ENCODE data around the gene CTNNA1.
"Not testable (repeated sequence)": the region's sequence is repeated elsewhere in the genome, so short reads cannot be mapped to it uniquely, and the experiment has no call there.

CTNNA1 gene

DNA sequence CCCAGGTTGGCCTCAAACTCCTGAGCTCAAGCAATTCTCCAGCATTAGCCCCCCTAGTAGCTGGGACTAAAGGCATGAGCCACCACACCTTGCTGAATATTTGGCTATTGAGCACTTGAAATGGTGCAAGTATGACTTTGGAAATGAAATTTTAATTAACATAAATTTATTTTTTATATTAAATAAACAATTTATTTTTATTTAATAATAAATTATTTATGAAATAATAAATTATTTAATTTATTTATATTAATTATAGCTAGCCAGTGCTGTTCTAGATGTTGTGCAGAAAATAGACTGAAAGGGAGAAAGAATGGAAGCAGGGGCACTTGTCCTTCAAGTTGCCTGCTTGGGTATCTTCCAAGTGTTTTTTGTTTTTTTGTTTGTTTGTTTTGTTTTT, 40.0 kb upstream of the CTNNA1 start:
- intact Hi-C loops (cut with DNase I; ENCODE audit: low total_unique reads): no loop called here
- Histone ChIP-seq H3K4me3 (no peak overlapping the region), H3K27ac (no peak overlapping the region), H3K27me3 (no peaks in the 10 kb centered on the region), H3K4me1 (no peaks in the 10 kb centered on the region), H3K36me3 (no peaks in the 10 kb centered on the region), H3K9me3 (no peaks in the 10 kb centered on the region)
- TF ChIP-seq, protein P1, sequence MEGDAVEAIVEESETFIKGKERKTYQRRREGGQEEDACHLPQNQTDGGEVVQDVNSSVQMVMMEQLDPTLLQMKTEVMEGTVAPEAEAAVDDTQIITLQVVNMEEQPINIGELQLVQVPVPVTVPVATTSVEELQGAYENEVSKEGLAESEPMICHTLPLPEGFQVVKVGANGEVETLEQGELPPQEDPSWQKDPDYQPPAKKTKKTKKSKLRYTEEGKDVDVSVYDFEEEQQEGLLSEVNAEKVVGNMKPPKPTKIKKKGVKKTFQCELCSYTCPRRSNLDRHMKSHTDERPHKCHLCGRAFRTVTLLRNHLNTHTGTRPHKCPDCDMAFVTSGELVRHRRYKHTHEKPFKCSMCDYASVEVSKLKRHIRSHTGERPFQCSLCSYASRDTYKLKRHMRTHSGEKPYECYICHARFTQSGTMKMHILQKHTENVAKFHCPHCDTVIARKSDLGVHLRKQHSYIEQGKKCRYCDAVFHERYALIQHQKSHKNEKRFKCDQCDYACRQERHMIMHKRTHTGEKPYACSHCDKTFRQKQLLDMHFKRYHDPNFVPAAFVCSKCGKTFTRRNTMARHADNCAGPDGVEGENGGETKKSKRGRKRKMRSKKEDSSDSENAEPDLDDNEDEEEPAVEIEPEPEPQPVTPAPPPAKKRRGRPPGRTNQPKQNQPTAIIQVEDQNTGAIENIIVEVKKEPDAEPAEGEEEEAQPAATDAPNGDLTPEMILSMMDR (IDR thresholded peaks at IDR 0.05): no peak
- no peak for DNase-seq

- DNase-seq: no peak
- TF ChIP-seq, protein P1 (IDR thresholded peaks at IDR 0.05): no peak
- Histone ChIP-seq H3K27ac (no peak overlapping the region), H3K4me1 (no peaks in the 10 kb centered on the region), H3K36me3 (no peaks in the 10 kb centered on the region), H3K27me3 (no peaks in the 10 kb centered on the region), H3K9me3 (no peaks in the 10 kb centered on the region), H3K4me3 (no peak overlapping the region)
- intact Hi-C loops (cut with DNase I; ENCODE audit: low total_unique reads): no loop called here
Measured at GRCh38 chr5:138714694-138715093, 38.5 kb upstream of the CTNNA1 start.

GRCh38 chr5:138715931-138716432, 37.2 kb upstream of the CTNNA1 start:
- H3K4me1 ChIP-seq; DNase-seq; H3K27me3 ChIP-seq; H3K9me3 ChIP-seq; H3K27ac ChIP-seq; H3K36me3 ChIP-seq; intact Hi-C loops (cut with DNase I; ENCODE audit: low total_unique reads); H3K4me3 ChIP-seq: not testable (repeated sequence)

GRCh38 chr5:138716456-138716924, 36.7 kb upstream of the CTNNA1 start:
- Histone ChIP-seq H3K9me3 (no peaks in the 10 kb centered on the region), H3K4me1 (no peaks in the 10 kb centered on the region), H3K27ac (no peak overlapping the region), H3K27me3 (no peaks in the 10 kb centered on the region), H3K36me3 (no peaks in the 10 kb centered on the region), H3K4me3 (no peak overlapping the region)
- intact Hi-C loops (cut with DNase I; ENCODE audit: low total_unique reads): no loop called here
- no peak for DNase-seq
- TF ChIP-seq, protein P1 (IDR thresholded peaks at IDR 0.05): no peak

- no peaks in the 10 kb centered on the region for H3K27me3 ChIP-seq
- intact Hi-C loops (cut with DNase I; ENCODE audit: low total_unique reads): no loop called here
Measured at GRCh38 chr5:138717399-138717798, 35.8 kb upstream of the CTNNA1 start.

DNA sequence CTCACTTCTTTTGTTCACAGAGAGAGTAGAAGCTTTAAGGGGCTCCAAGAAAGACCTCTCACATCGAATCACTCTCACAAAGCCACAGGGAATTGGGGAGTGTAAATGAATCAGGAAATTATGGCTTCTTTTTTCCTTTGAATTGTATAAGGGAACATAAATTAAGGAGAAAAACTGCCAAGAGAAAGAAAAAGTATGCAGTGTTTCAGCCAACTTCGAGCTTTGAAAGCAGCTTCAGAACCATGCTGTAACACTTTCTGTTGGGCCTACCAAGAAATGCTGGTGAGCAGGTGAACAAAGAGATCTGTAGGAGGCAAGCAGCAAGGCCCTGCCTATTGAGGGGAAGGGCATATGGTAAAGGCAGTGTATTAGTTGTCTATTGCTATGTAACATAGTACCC, 33.4 kb upstream of the CTNNA1 start:
- H3K27ac ChIP-seq: no peak overlapping the region
- no peaks in the 10 kb centered on the region for H3K9me3 ChIP-seq
- intact Hi-C loops (cut with DNase I; ENCODE audit: low total_unique reads): no loop called here
- TF ChIP-seq, protein P1 (IDR thresholded peaks at IDR 0.05): no peak
- H3K27me3 ChIP-seq: no peaks in the 10 kb centered on the region
- H3K36me3 ChIP-seq: no peaks in the 10 kb centered on the region
- peaks cover 0 to 9% (median 0%) of the 10 kb centered on the region in 4 donors for H3K4me1 ChIP-seq
- H3K4me3 ChIP-seq: no peak overlapping the region
- DNase-seq: no peak

More at GRCh38 chr5:138717399-138717798, 35.8 kb upstream of the CTNNA1 start:
- TF ChIP-seq, protein P1 (IDR thresholded peaks at IDR 0.05): no peak
- Histone ChIP-seq H3K9me3 (no peaks in the 10 kb centered on the region), H3K27ac (no peak overlapping the region), H3K36me3 (no peaks in the 10 kb centered on the region), H3K4me1 (no peaks in the 10 kb centered on the region), H3K4me3 (no peak overlapping the region)
- DNase-seq: no peak

Data from tibial artery (tissue), 4 donors.